Measurements from ENCODE around the gene PDS5B.
"Not testable (repeated sequence)": the region's sequence is repeated elsewhere in the genome, so short reads cannot be mapped to it uniquely, and the experiment has no call there.

DNA sequence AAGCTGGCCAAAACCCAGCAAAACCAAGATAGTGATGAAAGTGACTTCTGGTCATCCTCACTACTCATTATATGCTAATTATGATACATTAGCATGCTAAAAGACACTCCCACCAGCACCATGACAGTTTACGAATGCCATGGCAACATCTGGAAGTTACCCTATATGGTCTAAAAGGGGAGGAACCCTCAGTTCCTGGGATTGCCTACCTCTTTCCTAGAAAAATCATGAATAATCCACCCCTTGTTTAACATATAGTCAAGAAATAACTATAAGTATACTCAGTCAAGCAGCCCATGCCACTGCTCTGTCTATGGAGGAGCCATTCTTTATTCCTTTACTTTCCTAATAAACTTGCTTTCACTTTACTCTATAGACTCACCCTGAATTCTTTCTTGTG, 25.4 kb upstream of the PDS5B start:
- TF ChIP-seq, protein P1, sequence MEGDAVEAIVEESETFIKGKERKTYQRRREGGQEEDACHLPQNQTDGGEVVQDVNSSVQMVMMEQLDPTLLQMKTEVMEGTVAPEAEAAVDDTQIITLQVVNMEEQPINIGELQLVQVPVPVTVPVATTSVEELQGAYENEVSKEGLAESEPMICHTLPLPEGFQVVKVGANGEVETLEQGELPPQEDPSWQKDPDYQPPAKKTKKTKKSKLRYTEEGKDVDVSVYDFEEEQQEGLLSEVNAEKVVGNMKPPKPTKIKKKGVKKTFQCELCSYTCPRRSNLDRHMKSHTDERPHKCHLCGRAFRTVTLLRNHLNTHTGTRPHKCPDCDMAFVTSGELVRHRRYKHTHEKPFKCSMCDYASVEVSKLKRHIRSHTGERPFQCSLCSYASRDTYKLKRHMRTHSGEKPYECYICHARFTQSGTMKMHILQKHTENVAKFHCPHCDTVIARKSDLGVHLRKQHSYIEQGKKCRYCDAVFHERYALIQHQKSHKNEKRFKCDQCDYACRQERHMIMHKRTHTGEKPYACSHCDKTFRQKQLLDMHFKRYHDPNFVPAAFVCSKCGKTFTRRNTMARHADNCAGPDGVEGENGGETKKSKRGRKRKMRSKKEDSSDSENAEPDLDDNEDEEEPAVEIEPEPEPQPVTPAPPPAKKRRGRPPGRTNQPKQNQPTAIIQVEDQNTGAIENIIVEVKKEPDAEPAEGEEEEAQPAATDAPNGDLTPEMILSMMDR (IDR thresholded peaks at IDR 0.05) = not testable (repeated sequence)
- not testable (repeated sequence) for TF ChIP-seq EZH2 (IDR thresholded peaks at IDR 0.05; ENCODE audit: borderline replicate concordance, insufficient read depth, low read depth, low read length, poor library complexity, severe bottlenecking)

Measured in B cell (primary cell).